ENCODE data around the gene FARSA. TPM values are rescaled to one million over a fixed set of nuclear protein-coding genes. Genes with fewer than 3 reads are reported as not detected.
A peak's percentile ranks its signal among the peaks of the same experiment; 100 is the strongest.

The FARSA gene
- total RNA-seq, 1 donor from 2014 or later: 71.6 TPM

DNA sequence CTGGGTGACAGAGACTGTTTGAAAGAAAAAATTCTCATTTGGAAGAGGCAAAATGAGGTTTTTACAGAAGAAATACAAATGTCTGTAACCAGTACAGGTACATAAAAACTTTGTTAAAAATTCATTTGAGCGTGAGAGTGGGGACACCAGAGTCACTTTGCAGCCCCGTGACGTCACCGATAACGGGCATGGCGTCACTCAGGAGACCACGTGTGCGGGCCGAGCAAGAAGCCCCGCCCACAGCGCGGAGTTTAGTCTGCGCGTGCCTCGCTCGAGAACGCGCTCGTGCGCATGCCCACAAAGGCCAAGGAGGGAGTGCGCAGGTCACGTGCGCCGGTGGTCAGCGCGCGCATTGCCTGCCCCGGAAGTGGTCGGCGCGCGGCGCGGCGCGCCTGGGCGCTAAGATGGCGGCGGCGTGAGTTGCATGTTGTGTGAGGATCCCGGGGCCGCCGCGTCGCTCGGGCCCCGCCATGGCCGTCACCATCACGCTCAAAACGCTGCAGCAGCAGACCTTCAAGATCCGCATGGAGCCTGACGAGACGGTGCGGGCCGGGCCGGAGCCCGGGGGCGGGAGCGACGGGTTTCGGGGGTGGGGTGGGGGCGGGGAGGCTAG is 12.1 kb upstream of the FARSA start, which contains the start of gene RAD23A:
RAD23A (plus strand) TSS at position 384 of the 613 bp plus-strand sequence; CDS start at position 471, 87 bp downstream.
- Mint-ChIP-seq H3K27ac (ENCODE audit: unreplicated experiment) (peak within 1 kb of the TSS; percentile 84), H3K4me1 (ENCODE audit: low read depth, unreplicated experiment) (peaks cover 12% of the 10 kb centered on the region), H3K36me3 (ENCODE audit: unreplicated experiment) (no peaks in the 10 kb centered on the region), H3K9me3 (ENCODE audit: unreplicated experiment) (peaks cover 19% of the 10 kb centered on the region), H3K4me3 (ENCODE audit: unreplicated experiment) (peak within 1 kb of the TSS; percentile 92), H3K27me3 (ENCODE audit: unreplicated experiment) (peaks cover 14% of the 10 kb centered on the region)
- peak; percentile 100 for DNase-seq
- TF ChIP-seq, protein P1, sequence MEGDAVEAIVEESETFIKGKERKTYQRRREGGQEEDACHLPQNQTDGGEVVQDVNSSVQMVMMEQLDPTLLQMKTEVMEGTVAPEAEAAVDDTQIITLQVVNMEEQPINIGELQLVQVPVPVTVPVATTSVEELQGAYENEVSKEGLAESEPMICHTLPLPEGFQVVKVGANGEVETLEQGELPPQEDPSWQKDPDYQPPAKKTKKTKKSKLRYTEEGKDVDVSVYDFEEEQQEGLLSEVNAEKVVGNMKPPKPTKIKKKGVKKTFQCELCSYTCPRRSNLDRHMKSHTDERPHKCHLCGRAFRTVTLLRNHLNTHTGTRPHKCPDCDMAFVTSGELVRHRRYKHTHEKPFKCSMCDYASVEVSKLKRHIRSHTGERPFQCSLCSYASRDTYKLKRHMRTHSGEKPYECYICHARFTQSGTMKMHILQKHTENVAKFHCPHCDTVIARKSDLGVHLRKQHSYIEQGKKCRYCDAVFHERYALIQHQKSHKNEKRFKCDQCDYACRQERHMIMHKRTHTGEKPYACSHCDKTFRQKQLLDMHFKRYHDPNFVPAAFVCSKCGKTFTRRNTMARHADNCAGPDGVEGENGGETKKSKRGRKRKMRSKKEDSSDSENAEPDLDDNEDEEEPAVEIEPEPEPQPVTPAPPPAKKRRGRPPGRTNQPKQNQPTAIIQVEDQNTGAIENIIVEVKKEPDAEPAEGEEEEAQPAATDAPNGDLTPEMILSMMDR (IDR thresholded peaks at IDR 0.05; ENCODE audit: partially characterized antibody, unreplicated experiment): no peak

- peak overlapping the region; percentile 38 for H3K27ac Mint-ChIP-seq (ENCODE audit: unreplicated experiment)
- TF ChIP-seq, protein P1 (IDR thresholded peaks at IDR 0.05; ENCODE audit: partially characterized antibody, unreplicated experiment): no peak
- no peak for DNase-seq
- H3K27me3 Mint-ChIP-seq (ENCODE audit: unreplicated experiment): peaks cover 19% of the 10 kb centered on the region
- H3K36me3 Mint-ChIP-seq (ENCODE audit: unreplicated experiment): no peaks in the 10 kb centered on the region
- H3K9me3 Mint-ChIP-seq (ENCODE audit: unreplicated experiment): peaks cover 16% of the 10 kb centered on the region
- H3K4me3 Mint-ChIP-seq (ENCODE audit: unreplicated experiment): no peak overlapping the region
- peaks cover 22% of the 10 kb centered on the region for H3K4me1 Mint-ChIP-seq (ENCODE audit: low read depth, unreplicated experiment)
Measured at GRCh38 chr19:12944104-12944674, 10.7 kb upstream of the FARSA start.

- Mint-ChIP-seq H3K4me3 (ENCODE audit: unreplicated experiment) (peak overlapping the region; percentile 12), H3K27me3 (ENCODE audit: unreplicated experiment) (peaks cover 22% of the 10 kb centered on the region), H3K4me1 (ENCODE audit: low read depth, unreplicated experiment) (peaks cover 22% of the 10 kb centered on the region), H3K27ac (ENCODE audit: unreplicated experiment) (peak overlapping the region; percentile 73), H3K36me3 (ENCODE audit: unreplicated experiment) (no peaks in the 10 kb centered on the region), H3K9me3 (ENCODE audit: unreplicated experiment) (peaks cover 18% of the 10 kb centered on the region)
- TF ChIP-seq, protein P1 (IDR thresholded peaks at IDR 0.05; ENCODE audit: partially characterized antibody, unreplicated experiment): no peak
- DNase-seq: no peak
Measured at GRCh38 chr19:12943437-12944044, 10.0 kb upstream of the FARSA start.

- H3K36me3 Mint-ChIP-seq (ENCODE audit: unreplicated experiment): no peaks in the 10 kb centered on the region
- H3K9me3 Mint-ChIP-seq (ENCODE audit: unreplicated experiment): peaks cover 11% of the 10 kb centered on the region
- peaks cover 26% of the 10 kb centered on the region for H3K27me3 Mint-ChIP-seq (ENCODE audit: unreplicated experiment)
- no peak overlapping the region for H3K27ac Mint-ChIP-seq (ENCODE audit: unreplicated experiment)
- peaks cover 14% of the 10 kb centered on the region for H3K4me1 Mint-ChIP-seq (ENCODE audit: low read depth, unreplicated experiment)
- DNase-seq: no peak
- TF ChIP-seq, protein P1 (IDR thresholded peaks at IDR 0.05; ENCODE audit: partially characterized antibody, unreplicated experiment): no peak
- H3K4me3 Mint-ChIP-seq (ENCODE audit: unreplicated experiment): no peak overlapping the region
Measured at GRCh38 chr19:12940897-12941296, 7.4 kb upstream of the FARSA start.

- peak overlapping the region; percentile 97 for H3K27ac Mint-ChIP-seq (ENCODE audit: unreplicated experiment)
- DNase-seq: no peak
- H3K9me3 Mint-ChIP-seq (ENCODE audit: unreplicated experiment): peaks cover 5% of the 10 kb centered on the region
- peak overlapping the region; percentile 98 for H3K4me3 Mint-ChIP-seq (ENCODE audit: unreplicated experiment)
- no peaks in the 10 kb centered on the region for H3K36me3 Mint-ChIP-seq (ENCODE audit: unreplicated experiment)
- H3K4me1 Mint-ChIP-seq (ENCODE audit: low read depth, unreplicated experiment): peaks cover 14% of the 10 kb centered on the region
- H3K27me3 Mint-ChIP-seq (ENCODE audit: unreplicated experiment): peaks cover 20% of the 10 kb centered on the region
- TF ChIP-seq, protein P1 (IDR thresholded peaks at IDR 0.05; ENCODE audit: partially characterized antibody, unreplicated experiment): no peak
Measured at GRCh38 chr19:12939975-12940423, 6.5 kb upstream of the FARSA start.

Measured in glutamatergic neuron (in vitro differentiated cells).